Measurements from ENCODE around the gene FAM3B.

GRCh38 chr21:41295721-41296254, 20.8 kb upstream of the FAM3B start:
- TF ChIP-seq CTCF (IDR thresholded peaks at IDR 0.05; ENCODE audit: low read length) (no peak), EZH2 (IDR thresholded peaks at IDR 0.05; ENCODE audit: borderline replicate concordance, low read length) (no peak)

Measured in OCI-LY1 (cell line).